ENCODE results near the gene IFT43. TPM values are rescaled to one million over a fixed set of nuclear protein-coding genes. Genes with fewer than 3 reads are reported as not detected.

The IFT43 gene
- polyA plus RNA-seq, 3 donors = 50.3 to 51.3 (median 51.2) TPM

- DNase-seq = no peak
These were observed 7.3 kb upstream of the IFT43 start for GRCh38 chr14:75978249-75978731.

DNA sequence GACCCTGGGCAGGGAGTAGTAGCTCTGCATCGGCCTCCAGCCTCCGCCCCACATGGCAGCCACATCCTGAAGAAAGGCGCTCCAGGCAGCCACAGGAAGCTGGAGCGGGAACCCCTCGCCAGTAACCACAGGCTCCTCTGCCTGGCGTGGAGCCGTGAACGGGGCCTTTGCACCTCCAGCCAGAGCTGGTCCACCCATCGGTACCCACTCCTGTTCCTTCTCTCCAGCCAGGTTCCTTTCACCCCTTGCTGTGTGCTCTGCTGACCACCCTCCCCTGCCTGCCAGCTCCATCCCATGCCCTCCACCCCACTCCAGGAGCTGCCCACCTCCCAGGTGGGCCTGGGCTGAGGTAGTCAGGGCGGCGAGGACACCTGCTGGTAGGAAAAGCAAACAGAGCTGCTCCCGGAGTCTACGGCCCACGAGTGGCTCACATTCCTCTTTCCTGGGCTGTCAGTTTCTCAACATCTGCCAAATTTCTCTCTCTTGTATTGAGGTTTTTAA is 6.4 kb upstream of the IFT43 start:
- no peak for DNase-seq

DNA sequence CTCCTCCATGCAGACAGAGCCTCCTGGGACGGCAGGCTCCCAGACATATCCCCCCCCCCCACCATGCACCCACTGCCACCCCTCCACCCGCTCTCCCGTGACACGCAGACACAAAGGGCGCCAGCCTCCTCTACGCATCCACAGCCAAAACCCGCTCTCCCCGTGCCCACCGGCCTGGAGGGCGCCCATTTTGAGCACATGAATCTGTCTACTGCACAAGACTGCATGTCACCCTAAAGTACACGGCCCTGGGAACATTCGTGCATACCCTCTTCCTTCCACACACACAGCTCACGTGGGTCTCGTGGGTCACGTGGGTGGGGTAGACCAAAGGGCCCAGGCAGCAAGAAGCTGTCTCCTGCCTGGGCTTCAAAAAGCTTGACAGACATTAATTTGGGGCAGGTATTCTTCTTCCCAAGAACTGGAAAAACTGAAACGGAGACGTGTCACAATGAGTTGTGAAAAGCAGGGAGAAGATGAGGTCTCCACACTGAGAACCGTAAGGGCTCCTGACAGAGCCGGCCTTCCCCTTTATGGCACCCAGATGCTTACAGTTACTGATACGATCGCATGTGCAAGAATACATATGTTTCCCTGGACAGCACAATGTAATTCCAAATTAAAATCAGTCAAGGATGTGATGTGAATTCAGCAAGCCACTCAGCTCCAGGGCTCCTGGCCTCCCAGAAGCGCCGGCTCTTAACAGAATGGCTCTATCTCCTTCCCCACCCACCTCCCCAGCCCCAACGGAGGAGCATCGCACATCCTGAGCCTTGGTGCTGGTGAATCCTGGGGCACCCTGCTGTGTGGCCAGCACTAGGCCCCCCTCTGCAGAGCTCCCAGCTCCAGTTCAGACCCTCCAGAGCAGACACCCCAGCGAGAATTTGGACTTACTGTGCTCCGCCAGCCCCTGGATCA is 5.7 kb upstream of the IFT43 start:
- DNase-seq = no peak

GRCh38 chr14:75980856-75981255 is 4.7 kb upstream of the IFT43 start:
- DNase-seq = no peak

DNA sequence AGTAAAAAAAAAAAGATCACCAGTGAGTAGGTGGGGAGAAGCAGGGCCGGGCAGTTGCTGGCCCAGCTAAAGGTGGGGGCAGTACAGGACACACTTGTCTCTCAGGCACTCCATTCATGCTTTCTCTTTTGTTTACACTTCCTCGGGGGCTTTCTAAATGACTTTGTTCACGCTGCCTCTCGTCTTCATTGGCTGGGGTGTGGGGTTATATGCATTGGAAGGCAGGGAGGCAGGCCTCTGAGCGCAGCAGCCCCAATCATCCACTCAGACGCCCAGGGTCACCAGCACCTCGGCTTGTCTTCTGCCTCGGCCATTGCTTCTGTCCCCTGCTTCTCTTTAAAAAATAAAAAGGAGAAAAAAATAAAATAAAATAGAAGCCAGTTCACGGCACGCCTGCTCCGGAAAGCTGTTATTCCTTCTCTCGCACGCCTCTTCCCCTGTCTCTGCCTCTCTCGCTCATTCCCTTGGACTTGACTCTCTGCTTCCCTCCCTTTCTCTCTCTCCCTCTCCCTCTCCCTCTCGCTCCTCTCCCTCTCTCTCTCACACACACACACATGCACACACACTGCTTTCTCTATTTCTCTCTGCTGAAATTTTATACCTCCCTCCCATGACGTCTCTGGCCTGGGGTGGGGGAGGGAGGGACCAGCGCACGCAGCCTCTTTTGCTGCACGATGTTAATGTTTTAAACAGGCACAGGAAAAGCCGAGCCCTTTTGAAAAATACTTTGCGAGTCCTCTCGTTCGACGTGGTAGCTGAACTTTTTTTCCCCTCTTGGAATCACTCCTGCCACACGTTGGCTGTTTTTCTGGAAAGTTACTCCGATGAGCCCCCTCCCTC is 3.9 kb upstream of the IFT43 start, which contains the start of gene TGFB3:
Gene TGFB3, minus strand, starts transcription at position 570 of the 840 bp plus-strand sequence. CDS start 1,102 bp downstream, outside the sequence.
- peak; percentile 90 for DNase-seq

- peak; percentile 84 for DNase-seq
These were observed 3.1 kb upstream of the IFT43 start for GRCh38 chr14:75982266-75983018.

DNA sequence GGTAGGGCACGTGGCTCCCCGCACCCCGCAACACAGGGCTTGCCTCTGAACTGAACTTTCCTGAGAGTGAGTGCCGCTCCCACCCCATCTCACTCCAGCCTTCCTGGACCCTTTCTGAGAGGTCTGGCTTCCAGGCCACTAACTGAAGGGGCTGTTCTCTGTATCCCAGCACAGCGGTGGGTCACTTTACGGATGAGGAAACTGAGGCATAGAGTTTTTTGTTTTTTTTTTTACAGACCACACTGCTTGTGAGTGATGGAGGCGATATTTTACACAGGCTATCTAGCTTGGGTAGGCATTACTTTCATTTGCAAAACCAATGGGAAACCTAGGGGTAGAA is 2.6 kb upstream of the IFT43 start:
- DNase-seq = no peak

DNA sequence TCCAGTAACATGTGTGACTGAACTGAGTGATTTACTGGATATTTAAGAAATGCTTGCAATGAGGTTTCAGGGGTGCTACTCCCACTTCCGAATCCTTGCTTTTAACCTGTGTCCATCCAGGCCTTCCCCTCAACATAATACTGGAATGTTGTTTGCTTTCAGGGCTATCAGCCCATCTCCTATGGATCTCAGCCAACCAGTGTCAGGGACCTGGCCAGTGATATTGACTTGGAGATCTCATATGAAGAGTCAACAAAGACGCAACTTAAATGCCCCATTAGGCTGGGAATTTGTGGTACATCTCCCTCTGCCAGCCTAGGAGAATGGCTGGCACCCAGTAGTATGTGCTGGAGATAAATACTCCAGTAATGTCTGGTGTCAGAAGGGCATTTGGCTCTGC is 889 bp upstream of the IFT43 start:
- DNase-seq = no peak

DNA sequence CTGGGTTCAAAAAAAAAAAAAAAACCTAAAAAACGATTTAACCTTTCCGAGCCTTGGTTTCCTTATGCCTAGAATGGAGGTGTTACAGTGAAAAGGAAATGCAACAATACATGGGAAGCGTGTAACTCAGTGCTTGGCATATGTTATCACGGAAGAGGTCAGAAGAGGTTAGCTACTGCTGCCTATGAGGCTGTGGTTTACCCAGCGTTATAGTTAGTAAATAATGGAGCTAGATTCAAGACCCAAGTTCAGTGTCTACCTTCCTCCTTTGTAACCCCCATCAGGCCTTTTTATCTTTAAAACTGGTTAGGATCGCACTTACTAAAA is 839 bp downstream of the IFT43 start:
- no peak for DNase-seq

DNA sequence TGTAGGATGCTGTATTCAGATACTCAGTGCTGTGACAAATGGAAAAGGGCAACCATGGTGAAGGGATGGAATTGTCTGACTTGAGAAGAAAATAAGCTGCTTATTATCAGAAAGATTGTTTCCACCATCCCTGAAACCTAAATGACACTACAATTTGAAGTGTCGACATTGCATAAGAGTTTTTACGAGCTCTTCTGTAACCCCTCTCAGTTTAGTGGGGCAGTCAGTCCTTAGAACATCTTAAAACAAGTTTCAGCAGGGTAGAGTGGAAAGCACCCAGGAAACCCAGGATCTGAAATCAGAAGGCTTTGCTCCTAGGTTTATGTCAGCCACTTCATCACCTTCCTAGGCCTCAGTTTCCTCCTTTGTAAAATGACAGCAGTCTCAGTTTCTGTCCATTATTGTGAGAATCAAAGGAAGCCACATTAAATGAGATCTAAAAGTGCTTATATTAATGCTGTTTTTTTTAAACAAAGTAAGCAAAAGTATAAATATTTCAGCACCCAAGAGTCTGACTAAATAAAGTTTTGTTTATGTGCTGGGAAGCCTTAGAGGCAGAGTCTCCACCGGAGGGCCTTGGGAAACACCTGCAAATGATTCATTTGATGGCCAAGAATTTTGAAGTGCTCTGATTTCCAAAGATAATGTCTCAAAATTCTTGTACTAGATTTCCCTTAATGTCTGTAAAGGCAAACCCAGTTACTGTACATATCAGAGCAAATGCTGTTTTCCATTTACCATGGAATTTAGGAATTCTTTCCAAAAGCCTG is 1.8 kb downstream of the IFT43 start:
- DNase-seq = no peak

DNA sequence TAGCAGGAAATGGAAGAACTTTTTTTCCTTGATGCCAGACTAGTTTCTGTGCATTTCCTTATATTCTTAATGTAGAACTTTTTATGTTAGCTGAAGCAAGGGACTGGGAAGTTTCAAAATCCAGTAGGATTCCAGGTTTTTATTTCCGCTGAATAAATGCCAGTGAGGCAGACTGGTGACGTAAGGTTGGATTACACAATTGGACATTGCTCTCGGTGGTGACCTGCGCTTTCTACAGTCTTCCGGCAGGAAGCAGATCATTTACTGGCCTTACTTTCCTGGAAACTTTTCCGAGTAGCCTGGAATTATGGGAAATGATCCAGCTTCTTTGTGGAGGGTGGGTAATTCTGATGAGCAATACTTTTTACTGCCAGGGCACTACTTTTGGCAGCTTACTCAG is 3.6 kb downstream of the IFT43 start:
- no peak for DNase-seq

- no peak for DNase-seq
These were observed 4.7 kb downstream of the IFT43 start for GRCh38 chr14:75990297-75990696.

DNA sequence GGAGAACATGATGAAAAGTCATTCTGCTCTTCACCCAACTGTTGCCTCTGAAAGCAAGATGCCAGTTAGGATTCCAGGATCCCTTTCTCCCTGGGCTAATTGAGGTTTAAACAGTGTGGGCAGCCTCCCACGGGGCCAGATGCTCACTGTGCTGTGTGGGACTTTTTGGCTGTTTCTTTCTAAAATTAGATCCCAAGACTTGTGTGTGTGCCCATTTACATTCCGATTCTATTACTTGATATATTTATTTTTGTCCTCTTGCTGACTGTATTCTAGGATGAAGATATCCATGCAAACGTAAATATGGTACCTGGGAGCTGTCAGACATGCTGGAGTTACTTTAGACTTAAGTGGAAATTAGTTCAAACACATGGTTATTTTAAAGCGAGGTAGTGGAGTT is 6.2 kb downstream of the IFT43 start:
- no peak for DNase-seq

DNA sequence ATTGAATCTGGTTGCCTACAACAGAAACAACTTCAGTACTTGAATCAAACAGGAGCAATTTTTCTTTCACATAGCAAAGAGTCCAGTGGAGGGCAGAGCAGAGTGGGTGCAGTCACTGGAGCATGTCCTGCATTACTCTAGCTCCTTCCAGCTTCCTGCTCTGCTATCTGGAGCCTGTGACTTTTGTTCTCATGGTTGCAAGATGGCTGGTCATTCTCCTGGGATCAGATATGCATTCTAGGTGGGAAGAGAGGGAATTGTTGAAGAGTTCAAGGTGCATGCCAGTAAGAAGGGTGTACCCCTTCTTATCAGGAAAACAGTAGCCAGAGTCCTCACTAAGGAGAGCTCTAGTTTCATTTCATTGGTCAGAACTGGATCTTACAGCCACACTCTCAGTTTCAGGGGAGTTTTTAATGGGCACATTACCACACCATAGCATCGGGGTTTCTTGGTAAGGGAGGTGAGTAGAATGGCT is 8.0 kb downstream of the IFT43 start:
- DNase-seq = no peak

GRCh38 chr14:75995372-75996041 is 9.9 kb downstream of the IFT43 start:
- peak; percentile 58 for DNase-seq

GRCh38 chr14:75996488-75996887 is 10.9 kb downstream of the IFT43 start:
- DNase-seq = no peak

DNA sequence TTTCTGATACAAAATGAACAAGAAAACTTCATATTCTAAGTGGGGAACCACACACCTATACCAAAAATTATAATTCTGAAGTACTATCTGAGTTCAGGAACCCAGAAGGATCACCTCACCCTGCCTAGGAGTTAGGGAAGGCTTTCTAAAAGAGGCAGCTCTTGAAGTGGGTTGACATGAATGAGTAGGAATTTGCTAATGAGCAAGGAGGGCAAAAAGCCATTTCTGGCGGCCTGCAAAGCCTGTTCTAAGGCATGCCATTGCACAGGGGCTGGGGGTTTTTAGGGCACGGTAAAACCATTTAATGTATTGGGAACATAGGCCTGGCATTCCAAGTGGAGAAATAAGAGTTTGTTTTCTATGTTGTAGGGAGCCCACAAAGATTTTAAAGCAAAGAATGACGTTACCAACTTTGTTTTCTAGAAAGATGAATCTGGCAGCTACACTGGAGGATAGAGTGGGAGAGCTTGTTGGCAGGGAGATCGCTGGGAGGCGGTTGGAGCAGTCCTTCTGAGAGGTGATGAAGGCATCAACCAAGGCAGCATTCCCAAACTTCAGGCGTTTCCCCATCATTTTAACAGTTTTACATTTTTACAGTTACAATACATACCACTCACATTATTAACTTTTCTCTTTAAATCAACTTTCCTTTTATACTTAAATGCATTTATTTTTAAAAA is 14.1 kb downstream of the IFT43 start:
- DNase-seq = no peak

GRCh38 chr14:76002383-76002782 is 16.8 kb downstream of the IFT43 start:
- DNase-seq = no peak

DNA sequence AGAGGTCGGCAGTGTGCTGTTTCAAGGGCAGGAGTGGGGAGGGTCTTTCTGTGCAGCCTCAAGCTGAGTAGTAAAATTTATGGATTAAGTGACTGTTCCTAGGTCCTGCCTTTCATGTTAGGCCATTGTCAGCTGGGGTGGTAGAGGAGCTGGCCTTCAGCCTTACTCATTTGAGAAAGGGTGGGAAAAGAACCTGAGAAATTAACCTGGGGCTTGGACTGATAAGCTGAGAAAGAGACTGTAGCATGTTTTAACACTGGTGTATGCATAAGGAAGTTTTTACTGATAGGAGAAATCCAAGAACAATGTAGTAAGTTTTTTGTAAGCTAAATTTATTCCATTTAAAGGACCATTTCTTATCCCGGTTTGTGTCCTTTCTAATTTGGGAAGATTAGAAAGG is 20.7 kb downstream of the IFT43 start:
- DNase-seq = no peak

DNA sequence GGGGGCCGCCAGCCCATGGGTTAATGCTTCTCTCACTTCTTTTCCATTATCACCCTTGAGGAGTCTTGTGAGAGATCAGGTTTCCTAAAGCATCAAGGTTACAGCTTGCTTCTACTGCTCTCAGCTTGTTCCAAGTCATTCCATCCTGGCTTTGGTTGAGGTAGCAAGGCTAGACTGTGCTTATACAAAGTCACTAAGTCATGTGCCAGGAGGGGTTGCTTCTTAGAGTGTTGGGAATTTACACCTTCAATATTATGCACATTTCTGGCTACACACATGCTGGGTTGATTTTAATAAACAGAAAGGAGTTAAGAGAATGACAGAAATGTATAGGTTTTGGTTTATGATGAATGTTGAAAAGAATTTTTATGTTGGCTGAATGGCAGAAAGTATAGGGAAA is 21.8 kb downstream of the IFT43 start:
- no peak for DNase-seq
